ENCODE data around the gene KCMF1.

DNA sequence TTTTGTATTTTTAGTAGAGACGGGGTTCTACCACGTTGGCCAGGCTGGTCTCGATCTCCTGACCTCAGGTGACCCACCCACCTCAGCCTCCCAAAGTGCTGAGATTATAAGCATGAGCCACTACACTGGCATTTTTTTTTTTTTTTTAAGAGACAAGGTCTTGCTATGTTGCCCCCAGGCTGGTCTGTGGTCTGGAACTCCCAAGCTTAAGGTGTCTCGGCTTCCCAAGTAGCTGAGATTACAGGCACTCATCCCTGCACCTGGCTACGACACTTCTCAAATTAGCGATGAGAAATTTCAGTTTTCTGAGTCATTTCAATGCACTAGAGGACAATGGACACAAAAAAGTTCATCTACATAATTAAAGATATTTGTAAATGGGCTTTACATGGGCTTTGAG lies 125.7 kb downstream of the KCMF1 start:
- TF ChIP-seq CTCF (IDR thresholded peaks at IDR 0.05; ENCODE audit: low read depth, low read length, poor library complexity, severe bottlenecking) (no peak), EZH2phosphoT487 (IDR thresholded peaks at IDR 0.05; ENCODE audit: borderline replicate concordance, low read length) (no peak)
